ENCODE results near the gene GJB2. TPM values are rescaled to one million over a fixed set of nuclear protein-coding genes. Genes with fewer than 3 reads are reported as not detected.
A peak's percentile ranks its signal among the peaks of the same experiment; 100 is the strongest.

Gene GJB2
- not detected for polyA plus RNA-seq (2013, experiment 1 of 2; ENCODE audit: insufficient read length)
- polyA plus RNA-seq (2013, experiment 2 of 2; ENCODE audit: insufficient read length): not detected

- DNase-seq: no peak
Measured at GRCh38 chr13:20192836-20193161, at the start of gene GJB2. GJB2 (minus strand) TSS chr13:20192938; CDS start chr13:20189581, 3,357 bp downstream.

- DNase-seq: no peak
Measured at GRCh38 chr13:20241593-20241992, 48.9 kb upstream of the GJB2 start.

GRCh38 chr13:20239748-20240147 is 47.0 kb upstream of the GJB2 start:
- no peak for DNase-seq

GRCh38 chr13:20232556-20233277 is 40.0 kb upstream of the GJB2 start:
- DNase-seq: no peak

- DNase-seq: no peak
Measured at GRCh38 chr13:20231839-20232555, 39.3 kb upstream of the GJB2 start, which contains the start of gene GJB6. GJB6 (minus strand) TSS chr13:20232319; CDS start chr13:20223480, 8,839 bp downstream.

- DNase-seq: no peak
Measured at GRCh38 chr13:20230913-20231838, 38.4 kb upstream of the GJB2 start.

GRCh38 chr13:20227730-20228129 is 35.0 kb upstream of the GJB2 start:
- no peak for DNase-seq

- DNase-seq: no peak
Measured at GRCh38 chr13:20227288-20227687, 34.5 kb upstream of the GJB2 start.

GRCh38 chr13:20222553-20222952 is 29.8 kb upstream of the GJB2 start:
- DNase-seq: no peak

- DNase-seq: no peak
Measured at GRCh38 chr13:20221772-20222171, 29.0 kb upstream of the GJB2 start.

GRCh38 chr13:20219577-20219976 is 26.8 kb upstream of the GJB2 start:
- no peak for DNase-seq

GRCh38 chr13:20217168-20217567 is 24.4 kb upstream of the GJB2 start:
- no peak for DNase-seq

GRCh38 chr13:20209948-20210347 is 17.2 kb upstream of the GJB2 start:
- no peak for DNase-seq

- DNase-seq: no peak
Measured at GRCh38 chr13:20206698-20207235, 14.0 kb upstream of the GJB2 start.

- DNase-seq: no peak
Measured at GRCh38 chr13:20206065-20206697, 13.4 kb upstream of the GJB2 start.

- no peak for DNase-seq
Measured at GRCh38 chr13:20198781-20199180, 6.0 kb upstream of the GJB2 start.

- DNase-seq: peak; percentile 38
Measured at GRCh38 chr13:20197361-20197834, 4.7 kb upstream of the GJB2 start.

GRCh38 chr13:20195801-20196200 is 3.1 kb upstream of the GJB2 start:
- no peak for DNase-seq

- no peak for DNase-seq
Measured at GRCh38 chr13:20193907-20194631, 1.3 kb upstream of the GJB2 start.

- no peak for DNase-seq
Measured at GRCh38 chr13:20193162-20193906, 596 bp upstream of the GJB2 start.

All from fibroblast of skin of back (primary cell).